ENCODE results near the gene MLPH. TPM values are rescaled to one million over a fixed set of nuclear protein-coding genes. Genes with fewer than 3 reads are reported as not detected.

Gene MLPH
- total RNA-seq, 2 donors from 2014 or later = 0.75 to 1.0 TPM

DNA sequence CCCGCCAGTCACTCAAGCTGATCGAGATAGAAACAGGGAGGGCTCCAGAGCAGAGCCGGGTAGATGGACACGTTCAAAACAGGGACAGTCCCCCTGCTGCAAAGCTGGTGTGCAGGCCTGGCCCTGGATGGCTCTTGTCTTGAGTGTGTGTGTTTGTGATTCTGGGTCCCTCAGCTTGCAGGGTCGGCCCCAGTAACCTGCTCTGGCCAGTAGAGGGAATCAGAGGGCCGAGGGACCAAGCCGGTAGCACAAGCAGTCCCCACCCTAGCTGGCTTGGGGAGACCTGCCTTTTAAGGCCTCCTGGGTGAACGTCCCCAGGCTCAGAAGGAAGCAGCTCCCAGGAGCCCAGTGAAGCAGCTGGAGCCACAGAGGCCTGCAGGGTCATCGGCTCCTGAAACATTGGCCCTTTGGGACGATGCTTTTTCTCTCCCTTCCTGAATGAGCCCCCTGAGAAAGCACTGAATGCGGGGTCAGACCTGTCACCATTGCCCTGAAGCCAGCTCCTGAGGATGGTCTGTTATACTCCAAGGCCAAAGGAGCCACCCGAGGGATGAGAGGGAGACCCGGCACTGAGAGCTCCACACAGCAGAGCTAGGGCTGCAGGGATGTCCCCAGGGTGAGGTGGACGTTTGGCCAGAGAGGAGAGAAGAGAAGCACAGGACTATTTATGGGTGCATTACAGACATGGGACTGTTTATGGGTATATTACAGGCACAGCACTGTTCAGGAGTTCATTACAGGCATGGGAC, 15.4 kb upstream of the MLPH start:
- Histone ChIP-seq H3K9ac (ENCODE audit: extremely low read depth, low read length, poor library complexity, severe bottlenecking) (no peak overlapping the region), H3K36me3 (ENCODE audit: control insufficient read depth, insufficient read depth, low read length) (no peaks in the 10 kb centered on the region), H3K4me1 (ENCODE audit: control insufficient read depth, insufficient read depth, low read length) (no peaks in the 10 kb centered on the region), H3K27me3 (ENCODE audit: control insufficient read depth, insufficient read depth, low read length, poor library complexity, severe bottlenecking) (peaks cover 10% of the 10 kb centered on the region), H3K27ac (ENCODE audit: low read depth, low read length) (no peak overlapping the region), H3K9me3 (ENCODE audit: control insufficient read depth, low read length) (no peaks in the 10 kb centered on the region), H3K4me3 (ENCODE audit: low read length) (no peak overlapping the region)
- Mint-ChIP-seq H3K36me3 (ENCODE audit: low read depth) (no peaks in the 10 kb centered on the region), H3K27me3 (ENCODE audit: insufficient read depth) (peaks cover 10% of the 10 kb centered on the region), H3K27ac (no peak overlapping the region), H3K4me3 (no peak overlapping the region), H3K4me1 (peaks cover 6% of the 10 kb centered on the region), H3K9me3 (no peaks in the 10 kb centered on the region)
- WGBS, 2 experiments (ENCODE audit: insufficient coverage in 1 of 2, insufficient read length in 1 of 2) = 52 to 56% methylated on average over 10 to 14 of the region's 14 CpGs
- TF ChIP-seq CTCF (conservative IDR thresholded peaks at IDR 0.05) = peak; percentile 83
- peak; percentile 89 for DNase-seq

DNA sequence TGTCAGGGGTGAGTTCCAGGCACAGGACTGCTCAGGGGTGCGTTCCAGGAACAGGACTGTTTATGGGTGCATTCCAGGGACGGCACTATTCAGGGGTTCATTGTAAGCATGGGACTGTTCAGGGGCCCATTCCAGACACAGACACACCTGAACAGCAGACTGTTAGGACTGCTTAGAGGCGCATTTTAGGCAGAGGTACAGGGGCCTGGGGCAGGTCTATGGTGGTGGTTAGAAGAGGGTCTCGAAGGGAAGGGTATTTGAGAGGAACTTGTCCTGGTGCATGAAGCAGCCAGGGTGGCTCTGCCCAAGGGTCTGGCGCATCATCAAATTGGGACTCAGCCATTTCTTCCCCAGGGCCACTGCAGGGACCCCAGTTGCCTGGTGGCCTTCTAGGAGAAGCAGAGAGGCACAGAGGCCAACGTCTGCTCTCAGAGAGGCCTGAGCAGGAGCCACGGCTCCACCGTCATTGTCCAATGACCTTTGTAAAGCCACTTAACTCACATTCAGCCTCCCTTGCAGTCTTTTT, 14.8 kb upstream of the MLPH start:
- no peaks in the 10 kb centered on the region for H3K36me3 ChIP-seq (ENCODE audit: control insufficient read depth, insufficient read depth, low read length)
- no peak overlapping the region for H3K9ac ChIP-seq (ENCODE audit: extremely low read depth, low read length, poor library complexity, severe bottlenecking)
- no peak overlapping the region for H3K4me3 ChIP-seq (ENCODE audit: low read length)
- no peak for DNase-seq
- no peaks in the 10 kb centered on the region for H3K36me3 Mint-ChIP-seq (ENCODE audit: low read depth)
- 92 to 96% methylated on average over 3 to 8 of the region's 8 CpGs for WGBS, 2 experiments (ENCODE audit: insufficient coverage in 1 of 2, insufficient read length in 1 of 2)
- no peaks in the 10 kb centered on the region for H3K4me1 ChIP-seq (ENCODE audit: control insufficient read depth, insufficient read depth, low read length)
- H3K4me1 Mint-ChIP-seq = peaks cover 6% of the 10 kb centered on the region
- H3K27ac Mint-ChIP-seq = no peak overlapping the region
- no peak overlapping the region for H3K27ac ChIP-seq (ENCODE audit: low read depth, low read length)
- H3K9me3 Mint-ChIP-seq = no peaks in the 10 kb centered on the region
- no peak for TF ChIP-seq CTCF (conservative IDR thresholded peaks at IDR 0.05)
- H3K4me3 Mint-ChIP-seq = no peak overlapping the region
- H3K9me3 ChIP-seq (ENCODE audit: control insufficient read depth, low read length) = no peaks in the 10 kb centered on the region
- H3K27me3 Mint-ChIP-seq (ENCODE audit: insufficient read depth) = peaks cover 16% of the 10 kb centered on the region
- H3K27me3 ChIP-seq (ENCODE audit: control insufficient read depth, insufficient read depth, low read length, poor library complexity, severe bottlenecking) = peaks cover 17% of the 10 kb centered on the region

GRCh38 chr2:237472909-237473877, 13.9 kb upstream of the MLPH start:
- no peaks in the 10 kb centered on the region for H3K36me3 Mint-ChIP-seq (ENCODE audit: low read depth)
- Histone ChIP-seq H3K4me3 (ENCODE audit: low read length) (no peak overlapping the region), H3K36me3 (ENCODE audit: control insufficient read depth, insufficient read depth, low read length) (no peaks in the 10 kb centered on the region), H3K27ac (ENCODE audit: low read depth, low read length) (no peak overlapping the region), H3K9ac (ENCODE audit: extremely low read depth, low read length, poor library complexity, severe bottlenecking) (no peak overlapping the region), H3K27me3 (ENCODE audit: control insufficient read depth, insufficient read depth, low read length, poor library complexity, severe bottlenecking) (peaks cover 26% of the 10 kb centered on the region), H3K4me1 (ENCODE audit: control insufficient read depth, insufficient read depth, low read length) (no peaks in the 10 kb centered on the region), H3K9me3 (ENCODE audit: control insufficient read depth, low read length) (no peaks in the 10 kb centered on the region)
- H3K27me3 Mint-ChIP-seq (ENCODE audit: insufficient read depth) = peaks cover 26% of the 10 kb centered on the region
- H3K4me1 Mint-ChIP-seq = peaks cover 6% of the 10 kb centered on the region
- no peak for TF ChIP-seq CTCF (conservative IDR thresholded peaks at IDR 0.05)
- 92% methylated on average over 12 to 27 of the region's 27 CpGs for WGBS, 2 experiments (ENCODE audit: insufficient coverage in 1 of 2, insufficient read length in 1 of 2)
- H3K9me3 Mint-ChIP-seq = no peaks in the 10 kb centered on the region
- H3K4me3 Mint-ChIP-seq = no peak overlapping the region
- H3K27ac Mint-ChIP-seq = no peak overlapping the region
- no peak for DNase-seq

Measured in endodermal cell (in vitro differentiated cells).